HG03060 (cell line): ENCODE results near the gene SELP.

Experiments
- ATAC-seq: cut with Tn5 transposase; IDR thresholded peaks from one replicate; pipeline ENCODE4 v1.9.1; 2021; ENCODE audit warnings: low read depth, moderate number of reproducible peaks; ENCODE audit not compliant: unreplicated experiment

Gene SELP

GRCh38 chr1:169623132-169623926 is 6.6 kb downstream of the SELP start:
- no peak for ATAC-seq

DNA sequence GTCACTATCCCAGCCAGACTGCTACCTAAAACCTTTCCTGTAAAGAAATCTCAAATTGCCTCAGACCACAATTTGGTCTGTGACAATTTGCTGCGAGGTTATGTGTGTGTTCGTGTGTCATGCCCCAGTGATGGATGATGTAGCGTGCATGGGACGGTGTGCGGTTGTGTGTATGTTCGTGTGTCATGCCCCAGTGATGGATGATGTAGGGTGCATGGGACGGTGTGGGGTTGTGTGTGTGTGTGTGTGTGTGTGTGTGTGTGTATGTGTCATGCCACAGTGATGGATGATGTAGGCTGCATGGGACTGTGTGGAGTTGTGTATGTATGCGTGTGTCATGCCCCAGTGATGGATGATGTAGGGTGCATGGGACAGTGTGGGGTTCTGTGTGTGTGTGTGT is 9.4 kb downstream of the SELP start:
- no peak for ATAC-seq

DNA sequence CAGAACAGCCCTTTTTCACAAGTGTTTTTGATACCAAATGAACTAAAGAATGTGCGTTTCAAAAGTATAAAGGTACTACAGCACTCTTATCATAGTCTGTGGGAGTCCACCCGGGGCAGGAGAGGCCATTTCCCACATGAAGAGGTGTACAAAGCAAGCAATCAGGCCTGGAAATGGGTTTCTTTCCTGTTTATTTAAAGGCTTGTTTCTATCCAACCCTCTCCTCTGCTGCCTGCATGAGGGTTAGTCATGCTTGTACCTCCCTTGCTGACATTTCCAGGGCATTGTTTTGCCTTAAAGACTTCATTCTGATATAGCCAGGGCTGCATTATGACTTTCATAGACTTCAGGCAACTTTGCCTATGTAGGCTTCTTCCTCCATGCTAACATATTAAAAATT is 11.6 kb downstream of the SELP start:
- ATAC-seq, result no peak

GRCh38 chr1:169615803-169616202 is 14.1 kb downstream of the SELP start:
- ATAC-seq, result no peak

DNA sequence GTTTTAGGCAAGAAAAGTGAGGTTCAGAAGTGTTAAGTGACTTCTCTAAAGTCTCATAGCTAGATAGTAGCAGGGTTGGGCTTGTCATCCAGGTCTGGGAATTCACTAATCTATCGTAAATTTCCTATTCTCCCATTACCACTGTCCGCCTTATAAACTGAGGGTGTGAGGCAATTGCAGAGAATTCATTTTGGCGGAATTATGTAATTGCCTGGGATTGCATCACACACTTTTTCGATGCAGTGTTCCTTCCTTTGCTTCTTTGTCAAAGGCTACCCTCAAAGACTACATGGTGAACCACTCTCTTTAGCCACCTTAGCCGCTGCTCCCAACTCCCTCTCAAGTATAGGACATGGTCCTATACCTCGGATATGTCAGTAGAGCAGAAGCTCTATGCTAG is 19.1 kb downstream of the SELP start:
- no peak for ATAC-seq

DNA sequence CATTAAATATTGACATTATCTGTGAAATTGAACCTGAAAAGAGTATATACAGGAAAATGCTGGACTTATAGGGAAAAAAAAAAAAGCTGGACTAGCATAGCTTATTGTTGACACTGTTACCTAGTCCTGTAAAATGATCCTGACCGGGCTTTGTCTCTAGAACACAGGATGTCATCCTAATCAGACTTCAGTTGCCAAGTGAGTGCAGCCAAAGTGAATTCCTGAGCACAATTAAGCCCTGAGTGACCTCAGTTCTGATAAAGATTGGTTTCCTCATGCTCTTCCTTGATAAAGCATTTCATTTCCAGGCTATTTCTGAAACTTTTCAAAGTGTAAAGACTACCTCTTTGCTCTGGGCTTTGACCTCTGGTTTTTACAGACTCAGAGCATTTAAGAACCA is 19.8 kb downstream of the SELP start:
- no peak for ATAC-seq

GRCh38 chr1:169608226-169608625 is 21.7 kb downstream of the SELP start:
- ATAC-seq, result no peak

DNA sequence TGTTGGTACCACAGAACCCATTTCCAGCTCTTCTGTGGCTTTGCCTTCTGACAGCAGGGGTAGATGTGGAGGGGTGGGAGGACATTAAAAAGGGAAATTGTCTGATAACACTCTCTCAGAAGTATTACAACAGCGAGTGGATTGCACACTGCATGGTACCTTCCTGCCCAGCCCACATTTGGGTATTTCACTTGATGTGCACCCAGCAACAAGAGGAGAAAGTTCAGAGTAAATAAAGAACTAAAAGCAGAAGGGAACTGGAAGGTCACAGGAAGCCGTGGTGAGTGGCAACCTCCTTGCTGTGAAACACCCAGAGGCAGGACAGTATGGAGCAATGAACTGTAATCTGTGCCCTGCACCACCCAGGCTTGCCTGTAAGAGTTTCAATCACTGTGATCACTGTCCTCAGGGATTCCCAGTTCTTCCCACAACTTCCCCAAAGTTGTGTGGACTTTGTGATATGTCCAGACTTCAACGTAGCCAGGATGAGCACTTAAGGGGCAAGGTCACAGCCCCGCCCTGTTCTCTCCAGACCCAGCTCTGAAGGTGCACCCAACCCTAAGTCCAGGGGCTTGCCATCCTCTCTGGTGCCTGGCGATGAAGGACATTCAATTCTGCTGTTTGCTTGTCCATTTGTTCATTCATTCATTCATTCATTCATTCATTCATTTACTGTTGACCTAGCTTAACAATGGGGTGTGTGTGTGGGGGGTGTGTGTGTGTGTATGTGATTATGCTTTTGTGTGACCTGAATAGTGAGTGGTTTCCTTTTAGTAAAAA is 25.0 kb downstream of the SELP start:
- ATAC-seq, result no peak

DNA sequence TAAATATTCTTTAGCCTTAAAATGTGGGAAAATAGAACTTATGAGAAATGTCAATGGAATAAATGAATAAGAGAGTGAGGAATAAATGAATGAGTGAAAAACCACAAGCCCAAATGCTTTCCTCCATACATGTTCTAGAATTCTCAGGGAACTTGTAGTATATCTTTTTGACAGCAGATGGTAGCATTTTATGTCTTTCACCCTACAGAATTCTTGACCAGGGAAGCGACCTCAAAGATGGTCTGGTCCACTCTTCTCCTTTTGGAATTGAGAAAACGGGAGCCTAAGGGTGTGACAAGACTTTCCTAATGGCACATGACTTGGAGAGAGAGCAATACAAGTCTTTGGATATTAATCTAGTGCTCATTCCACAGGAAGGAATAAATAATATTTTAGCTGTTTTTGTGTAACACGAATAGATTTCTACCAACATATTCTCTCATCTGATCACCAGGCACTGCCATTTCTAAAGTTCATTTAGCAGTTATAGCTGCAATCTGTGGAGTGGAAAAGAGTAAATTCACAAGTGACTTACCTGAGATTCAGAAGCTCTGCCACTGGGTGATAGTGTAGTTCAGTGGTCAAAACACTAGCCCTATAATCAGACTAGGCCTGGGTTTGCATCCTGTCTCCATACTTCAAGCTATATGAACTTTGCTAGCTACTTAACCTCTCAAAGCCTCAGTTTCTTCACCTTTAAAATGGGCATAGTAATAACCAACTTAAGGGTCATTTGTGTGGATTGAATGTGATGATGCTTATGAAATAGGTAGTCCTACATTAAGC is 28.6 kb downstream of the SELP start:
- ATAC-seq, result no peak

DNA sequence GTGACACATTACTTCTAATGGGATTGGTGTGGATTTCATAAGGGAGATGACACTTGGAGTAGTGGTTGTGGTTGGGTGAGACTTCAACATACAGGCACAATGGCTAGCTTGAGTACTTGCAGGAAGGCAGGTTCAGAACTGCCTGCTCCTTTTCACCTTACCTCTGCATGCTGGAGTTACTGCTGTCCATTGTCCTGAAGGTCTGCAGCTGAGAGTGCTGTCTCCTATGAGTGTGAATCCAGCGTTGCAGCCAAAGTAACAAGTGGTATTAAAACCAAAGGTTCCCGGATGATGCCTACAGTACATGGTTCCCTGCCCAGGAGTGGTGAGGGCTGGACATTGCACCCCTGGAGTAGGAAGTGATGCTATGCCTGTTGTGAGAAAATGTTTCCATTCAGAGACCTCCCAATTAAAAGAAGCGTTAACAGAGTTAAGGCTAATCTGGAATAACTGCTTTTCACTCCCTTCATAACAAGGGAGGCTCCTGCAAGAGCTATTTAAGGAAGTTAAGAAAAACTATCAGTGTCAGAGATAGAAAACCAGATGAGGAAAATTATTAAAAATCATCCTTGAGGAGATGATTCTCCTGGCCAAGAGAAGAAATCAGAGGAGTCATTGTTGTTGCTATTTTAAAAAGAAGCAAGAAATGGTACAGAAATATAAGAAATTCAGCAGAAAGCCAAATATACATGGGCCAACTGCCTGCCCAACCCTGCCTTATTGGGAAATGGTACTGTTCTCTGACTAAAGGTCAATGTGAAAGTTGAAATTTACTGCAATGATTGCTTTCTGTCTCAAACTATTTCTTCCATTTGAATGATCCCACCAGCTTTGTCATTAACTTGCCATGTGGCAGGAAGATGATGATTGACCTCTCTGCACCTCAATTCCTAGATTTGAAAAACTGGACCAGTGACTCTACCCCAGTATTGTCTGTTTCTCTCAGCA is 33.9 kb downstream of the SELP start:
- ATAC-seq, result no peak

GRCh38 chr1:169594391-169594790 is 35.5 kb downstream of the SELP start:
- ATAC-seq, result no peak

DNA sequence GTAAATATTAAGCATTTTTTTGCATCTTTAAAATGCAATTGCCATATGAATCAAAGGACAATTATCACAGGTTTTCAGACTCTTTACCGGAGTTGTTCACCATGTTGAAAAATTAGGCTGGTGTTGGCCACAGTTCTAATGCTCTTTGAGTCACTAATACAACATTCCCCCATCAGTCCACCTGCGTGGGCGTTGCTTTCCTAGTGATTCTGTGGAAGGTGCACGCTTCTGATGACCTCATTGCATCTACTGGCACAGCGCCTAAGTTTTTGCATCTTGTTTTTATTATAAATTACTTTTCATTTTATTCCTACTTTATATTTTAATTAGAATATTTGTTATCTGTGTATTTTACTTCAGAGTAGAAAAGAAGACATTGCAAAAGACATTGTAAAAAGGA is 39.0 kb downstream of the SELP start:
- ATAC-seq, result no peak

DNA sequence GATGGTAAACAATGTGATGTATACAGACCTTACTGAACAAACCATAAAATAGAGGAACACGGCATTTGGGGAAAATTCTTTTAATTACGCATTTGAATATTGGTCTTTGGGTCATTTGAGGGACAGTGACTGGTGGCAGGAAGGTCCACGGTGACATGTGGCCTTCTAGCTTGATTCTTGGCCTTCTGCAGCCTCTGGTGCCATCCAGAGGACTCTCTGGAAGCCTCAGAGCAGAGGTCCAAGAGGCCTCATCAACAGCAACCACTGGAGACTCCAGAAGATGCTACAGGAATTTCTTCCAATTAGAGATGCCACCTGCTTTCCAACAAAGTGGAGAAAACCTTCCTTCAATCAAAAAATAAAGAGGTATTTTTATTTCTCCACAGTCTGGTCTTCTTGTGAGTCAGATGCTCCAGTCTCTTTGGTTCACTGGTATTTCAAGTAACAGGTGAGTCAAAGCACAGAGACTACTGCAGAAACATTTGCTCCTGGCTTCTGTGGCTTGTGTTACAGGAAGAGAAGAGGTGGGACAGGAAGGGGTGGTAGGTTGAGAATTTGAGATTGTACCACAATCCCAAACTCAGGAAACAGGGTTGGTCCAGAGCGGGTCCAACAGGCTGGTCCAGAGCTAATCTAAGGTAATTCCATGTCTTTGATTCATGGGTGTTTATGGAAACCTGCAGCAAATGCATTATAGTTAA is 41.0 kb downstream of the SELP start:
- ATAC-seq, result no peak

- no peak for ATAC-seq
These were observed 41.8 kb downstream of the SELP start for GRCh38 chr1:169588112-169588511.

DNA sequence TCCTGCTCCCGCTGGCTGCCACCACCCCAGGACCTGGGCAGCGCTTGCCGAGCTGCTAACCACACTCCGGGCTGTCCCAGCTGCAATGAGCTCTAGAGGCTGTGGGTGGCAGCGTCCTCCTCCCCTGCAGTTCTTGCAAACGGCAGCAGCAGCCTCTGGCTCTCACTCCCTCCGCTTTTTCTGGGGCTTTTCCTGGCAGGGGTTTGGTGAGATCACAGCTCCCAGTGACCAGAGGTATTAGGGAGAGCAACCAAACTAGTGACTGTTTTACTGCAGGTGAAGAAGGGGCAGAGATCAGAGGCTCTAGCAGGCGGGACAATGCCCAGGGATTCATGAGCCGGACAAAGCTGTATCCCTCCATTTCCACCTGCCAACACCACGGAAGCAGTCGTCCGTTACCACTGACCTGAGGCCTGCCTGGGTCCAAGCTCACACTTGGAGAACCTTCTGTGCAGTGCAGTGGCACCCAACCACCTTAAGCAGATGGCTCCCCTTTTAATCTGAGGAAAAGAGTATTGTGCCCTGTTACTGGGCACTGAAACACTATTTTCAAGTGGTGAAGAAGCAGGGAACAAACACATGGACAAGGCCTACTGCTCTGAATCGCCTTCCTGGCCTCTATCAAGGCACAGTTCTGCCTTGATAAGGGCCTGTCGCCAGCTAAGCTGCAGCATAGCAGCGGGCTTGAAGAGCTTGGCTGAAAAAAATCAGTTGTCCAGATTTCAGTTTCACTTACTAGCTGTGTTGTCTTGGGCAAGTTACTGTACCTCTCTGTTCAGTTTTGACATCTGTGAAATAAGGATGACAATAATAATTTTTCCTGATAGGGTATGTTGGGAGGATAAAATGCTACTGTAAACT is 43.3 kb downstream of the SELP start, which contains the start of gene F5:
Gene F5 (minus strand): TSS at position 87 of the 861 bp plus-strand sequence. CDS start 95 bp downstream, outside the sequence.
- peak; percentile 78 for ATAC-seq

DNA sequence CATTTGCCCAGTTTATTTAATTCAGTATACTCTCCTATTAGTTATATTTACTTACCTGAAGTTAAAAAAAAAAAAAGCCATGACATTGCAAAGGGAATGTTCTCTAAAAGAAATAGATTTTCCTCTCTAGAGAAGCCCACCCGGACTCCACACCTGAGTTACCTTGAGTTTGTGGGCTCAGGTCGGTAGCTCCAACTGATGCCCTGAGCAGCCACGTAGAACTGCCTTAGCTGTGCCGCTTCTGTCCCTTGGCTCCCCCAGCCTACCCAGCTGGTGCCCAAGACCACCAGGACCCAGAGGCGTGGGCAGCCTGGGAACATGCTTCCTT is 43.9 kb downstream of the SELP start:
- ATAC-seq, result peak; percentile 6

DNA sequence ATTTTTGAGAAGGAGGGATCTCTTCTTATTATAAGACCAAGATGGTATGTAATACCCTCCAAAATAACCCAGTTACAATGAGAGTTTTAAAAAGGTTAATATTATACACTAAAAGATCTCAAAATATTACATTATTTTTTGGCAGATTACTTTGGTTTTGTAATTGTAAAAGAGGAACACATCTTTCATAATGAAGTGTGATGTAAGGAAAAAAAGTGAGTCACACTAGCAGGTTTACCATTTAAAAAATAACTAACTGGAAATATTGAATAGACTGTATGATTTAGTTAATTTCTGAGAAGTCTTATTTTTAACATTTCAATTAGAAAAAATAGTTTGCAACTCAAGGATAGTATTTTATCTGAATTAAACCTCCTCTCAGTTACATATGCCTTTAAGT is 44.7 kb downstream of the SELP start:
- ATAC-seq, result no peak

GRCh38 chr1:169584483-169585144 is 45.3 kb downstream of the SELP start:
- ATAC-seq, result no peak
